H9 (cell line): ENCODE data around the gene SLC7A6. TPM values are rescaled to one million over a fixed set of nuclear protein-coding genes. Genes with fewer than 3 reads are reported as not detected.

Experiments used
- DNase-seq: peaks from one replicate; pipeline ENCODE4 v3.0.0-alpha.2; 2017
- H2AFZ ChIP-seq: one replicate; pipeline ENCODE4 v1.6.1; 2013; ENCODE audit warnings: mild to moderate bottlenecking, low read length, control low read depth, moderate library complexity
- H2AK5ac ChIP-seq: 2 replicates; pipeline ENCODE4 v1.6.1; 2013; ENCODE audit warnings: low read length, control low read depth, mixed read lengths; ENCODE audit not compliant: insufficient read length
- H2BK120ac ChIP-seq: one replicate; pipeline ENCODE4 v1.6.1; 2013; ENCODE audit warnings: low read depth, mild to moderate bottlenecking, low read length, control low read depth, inconsistent platforms; ENCODE audit not compliant: poor library complexity, severe bottlenecking
- H2BK12ac ChIP-seq: 2 replicates; pipeline ENCODE4 v1.6.1; 2013; ENCODE audit warnings: low read length, control low read depth, mixed read lengths, low read depth; ENCODE audit not compliant: insufficient read length
- H2BK15ac ChIP-seq: 2 replicates; pipeline ENCODE4 v1.6.1; 2013; ENCODE audit warnings: low read depth, low read length, control low read depth
- H2BK20ac ChIP-seq: one replicate; pipeline ENCODE4 v1.6.1; 2013; ENCODE audit warnings: low read depth, mild to moderate bottlenecking, low read length, control low read depth, inconsistent platforms; ENCODE audit not compliant: poor library complexity, severe bottlenecking
- H2BK5ac ChIP-seq: 2 replicates; pipeline ENCODE4 v1.6.1; 2013; ENCODE audit warnings: low read length, control low read depth, mixed read lengths; ENCODE audit not compliant: insufficient read length
- H3K14ac ChIP-seq: 2 replicates; pipeline ENCODE4 v1.6.1; 2013; ENCODE audit warnings: low read length, control low read depth; ENCODE audit not compliant: insufficient read depth
- H3K18ac ChIP-seq: 2 replicates; pipeline ENCODE4 v1.6.1; 2013; ENCODE audit warnings: low read depth, mild to moderate bottlenecking, mixed read lengths, low read length, control low read depth; ENCODE audit not compliant: insufficient read length
- H3K23ac ChIP-seq: 2 replicates; pipeline ENCODE4 v1.6.1; 2013; ENCODE audit warnings: low read length, control low read depth, mixed read lengths, low read depth; ENCODE audit not compliant: insufficient read length
- H3K23me2 ChIP-seq: 2 replicates; pipeline ENCODE4 v1.6.1; 2013; ENCODE audit warnings: low read depth, mild to moderate bottlenecking, mixed read lengths, low read length, control low read depth; ENCODE audit not compliant: insufficient read length, poor library complexity, severe bottlenecking
- H3K27ac ChIP-seq: 2 replicates; pipeline ENCODE4 v1.5.1; 2013; ENCODE audit warnings: low read length, control low read depth, mixed read lengths, low read depth; ENCODE audit not compliant: insufficient read length
- H3K27me3 ChIP-seq: 2 replicates; pipeline ENCODE4 v1.6.1; 2013; ENCODE audit warnings: low read length, control low read depth, inconsistent platforms; ENCODE audit not compliant: insufficient read depth
- H3K4ac ChIP-seq: 2 replicates; pipeline ENCODE4 v1.6.1; 2013; ENCODE audit warnings: low read depth, mild to moderate bottlenecking, control low read depth, inconsistent platforms, low read length, moderate library complexity
- H3K4me1 ChIP-seq: 2 replicates; pipeline ENCODE4 v1.6.1; 2013; ENCODE audit warnings: low read length, control low read depth, inconsistent platforms; ENCODE audit not compliant: insufficient read depth
- H3K4me2 ChIP-seq: 2 replicates; pipeline ENCODE4 v1.6.1; 2013; ENCODE audit warnings: low read length, control low read depth, mixed read lengths; ENCODE audit not compliant: insufficient read length, insufficient read depth
- H3K56ac ChIP-seq: 2 replicates; pipeline ENCODE4 v1.6.1; 2013; ENCODE audit warnings: low read depth, mild to moderate bottlenecking, mixed read lengths, low read length, control low read depth; ENCODE audit not compliant: insufficient read length
- H3K79me1 ChIP-seq: 2 replicates; pipeline ENCODE4 v1.6.1; 2013; ENCODE audit warnings: low read depth, mild to moderate bottlenecking, moderate library complexity, low read length, control low read depth, inconsistent platforms; ENCODE audit not compliant: insufficient read depth, poor library complexity, severe bottlenecking
- H3K79me2 ChIP-seq: 2 replicates; pipeline ENCODE4 v1.6.1; 2013; ENCODE audit warnings: low read length, control low read depth, inconsistent platforms; ENCODE audit not compliant: insufficient read depth
- H3K9ac ChIP-seq: 2 replicates; pipeline ENCODE4 v1.6.1; 2013; ENCODE audit warnings: low read length, control low read depth, mixed read lengths; ENCODE audit not compliant: insufficient read length; ENCODE audit errors: extremely low read depth
- H3K9me3 ChIP-seq: one replicate; pipeline ENCODE4 v1.6.1; 2013; ENCODE audit warnings: low read depth, low read length, inconsistent platforms; ENCODE audit not compliant: control insufficient read depth
- H3T11ph ChIP-seq: one replicate; pipeline ENCODE4 v1.6.1; 2013; ENCODE audit warnings: mild to moderate bottlenecking, low read length, control low read depth, inconsistent platforms
- H4K20me1 ChIP-seq: one replicate; pipeline ENCODE4 v1.6.1; 2013; ENCODE audit not compliant: control insufficient read depth, insufficient read length, insufficient read depth
- H4K5ac ChIP-seq: 2 replicates; pipeline ENCODE4 v1.6.1; 2013; ENCODE audit warnings: low read depth, mild to moderate bottlenecking, mixed read lengths, low read length, control low read depth; ENCODE audit not compliant: insufficient read length
- H4K8ac ChIP-seq: replicated peaks from 2 replicates; pipeline ENCODE4 v1.6.1; 2013; ENCODE audit warnings: low read length, control low read depth, mixed read lengths, low read depth; ENCODE audit not compliant: insufficient read length
- H4K91ac ChIP-seq: 2 replicates; pipeline ENCODE4 v1.6.1; 2013; ENCODE audit warnings: low read depth, mild to moderate bottlenecking, moderate library complexity, mixed read lengths, low read length, control low read depth; ENCODE audit not compliant: insufficient read length
- H3K27ac Mint-ChIP-seq, 3 experiments: 2 replicates in 2 of 3; 3 replicates in 1 of 3; pipeline ENCODE4 v1.8.0; 2020 to 2021; ENCODE audit warnings: mixed read lengths in 3 of 3, mild to moderate bottlenecking in 1 of 3, moderate library complexity in 1 of 3
- H3K27me3 Mint-ChIP-seq: 2 replicates; pipeline ENCODE4 v1.8.0; 2021; ENCODE audit warnings: low read depth, mild to moderate bottlenecking, moderate library complexity, mixed read lengths
- H3K36me3 Mint-ChIP-seq, 3 experiments: 2 replicates in 2 of 3; 3 replicates in 1 of 3; pipeline ENCODE4 v1.8.0; 2020 to 2021; ENCODE audit warnings: low read depth in 3 of 3, mixed read lengths in 3 of 3; ENCODE audit not compliant: insufficient read depth in 1 of 3
- H3K4me1 Mint-ChIP-seq, 2 experiments: 2 replicates each; pipeline ENCODE4 v1.8.0; 2020; ENCODE audit warnings: mixed read lengths in 2 of 2
- H3K4me3 Mint-ChIP-seq, 2 experiments: 2 replicates in 1 of 2; 3 replicates in 1 of 2; pipeline ENCODE4 v1.8.0; 2020 to 2021; ENCODE audit warnings: mild to moderate bottlenecking in 2 of 2, mixed read lengths in 2 of 2, moderate library complexity in 1 of 2
- H3K9me3 Mint-ChIP-seq, 2 experiments: 2 replicates in 1 of 2; 3 replicates in 1 of 2; pipeline ENCODE4 v1.8.0; 2020; ENCODE audit warnings: mild to moderate bottlenecking in 2 of 2, mixed read lengths in 2 of 2, moderate library complexity in 1 of 2
- WGBS: extraction: QIAGEN DNeasy Blood & Tissue Kit; methylation state at CpG from one replicate; pipeline ENCODE4 v1.1.7; 2013; ENCODE audit warnings: missing lambda C conversion rate, low lambda C conversion rate, mixed read lengths; ENCODE audit not compliant: insufficient read length; ENCODE audit errors: extremely low coverage; 5-methylcytosine and 5-hydroxymethylcytosine counted together
- total RNA-seq: library from RNA; stranded (reverse); gene quantifications from 2 replicates; pipeline ENCODE4 v1.2.1, GENCODE V29; 2021
- TF ChIP-seq, protein P1 (sequence below): fragments of 200-600 bp; sonication (generic); conservative IDR thresholded peaks from 3 replicates; pipeline ENCODE4 v1.8.0; 2021; ENCODE audit warnings: antibody characterized with exemption, mild to moderate bottlenecking

Gene SLC7A6
- total RNA-seq, 1 experiment from 2014 or later, result 21.1 TPM

DNA sequence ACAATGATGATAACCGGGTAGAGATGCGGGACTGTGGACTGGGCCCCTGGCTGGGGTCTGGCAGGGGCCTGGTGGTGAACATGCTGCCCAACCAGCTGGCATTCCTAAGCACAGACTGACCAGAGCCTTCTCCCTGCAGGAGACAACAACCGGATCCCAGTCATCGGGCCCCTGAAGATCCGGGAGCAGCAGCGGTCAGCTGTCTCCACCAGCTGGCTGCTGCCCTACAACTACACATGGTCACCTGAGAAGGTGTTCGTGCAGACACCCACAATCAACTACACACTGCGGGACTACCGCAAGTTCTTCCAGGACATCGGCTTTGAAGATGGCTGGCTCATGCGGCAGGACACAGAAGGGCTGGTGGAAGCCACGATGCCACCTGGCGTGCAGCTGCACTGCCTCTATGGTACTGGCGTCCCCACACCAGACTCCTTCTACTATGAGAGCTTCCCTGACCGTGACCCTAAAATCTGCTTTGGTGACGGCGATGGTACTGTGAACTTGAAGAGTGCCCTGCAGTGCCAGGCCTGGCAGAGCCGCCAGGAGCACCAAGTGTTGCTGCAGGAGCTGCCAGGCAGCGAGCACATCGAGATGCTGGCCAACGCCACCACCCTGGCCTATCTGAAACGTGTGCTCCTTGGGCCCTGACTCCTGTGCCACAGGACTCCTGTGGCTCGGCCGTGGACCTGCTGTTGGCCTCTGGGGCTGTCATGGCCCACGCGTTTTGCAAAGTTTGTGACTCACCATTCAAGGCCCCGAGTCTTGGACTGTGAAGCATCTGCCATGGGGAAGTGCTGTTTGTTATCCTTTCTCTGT lies 5.1 kb upstream of the SLC7A6 start:
- H3K27ac ChIP-seq, result no peak overlapping the region
- H3K79me2 ChIP-seq, result no peaks in the 10 kb centered on the region
- no peaks in the 10 kb centered on the region for H3K27me3 ChIP-seq
- no peak overlapping the region for H2BK12ac ChIP-seq
- no peak overlapping the region for H3K4me3 Mint-ChIP-seq
- no peak overlapping the region for H3K14ac ChIP-seq
- H3K79me1 ChIP-seq, result no peaks in the 10 kb centered on the region
- no CpG with 5 or more reads among the region's 27 CpGs for WGBS
- no peak overlapping the region for H2BK20ac ChIP-seq
- no peak overlapping the region for H2BK15ac ChIP-seq
- H3K18ac ChIP-seq, result no peak overlapping the region
- DNase-seq, result no peak
- H4K91ac ChIP-seq, result no peak overlapping the region
- H3K56ac ChIP-seq, result no peak overlapping the region
- H3K23ac ChIP-seq, result no peak overlapping the region
- no peak overlapping the region for H4K8ac ChIP-seq
- no peak overlapping the region for H2BK120ac ChIP-seq
- no peak overlapping the region for H3T11ph ChIP-seq
- no peak overlapping the region for H3K4ac ChIP-seq
- H4K5ac ChIP-seq, result no peak overlapping the region
- no peak overlapping the region for H3K9ac ChIP-seq
- no peaks in the 10 kb centered on the region for H3K4me1 ChIP-seq
- H3K4me2 ChIP-seq, result no peak overlapping the region
- H4K20me1 ChIP-seq, result no peaks in the 10 kb centered on the region
- H3K9me3 Mint-ChIP-seq, result no peaks in the 10 kb centered on the region
- TF ChIP-seq, protein P1, sequence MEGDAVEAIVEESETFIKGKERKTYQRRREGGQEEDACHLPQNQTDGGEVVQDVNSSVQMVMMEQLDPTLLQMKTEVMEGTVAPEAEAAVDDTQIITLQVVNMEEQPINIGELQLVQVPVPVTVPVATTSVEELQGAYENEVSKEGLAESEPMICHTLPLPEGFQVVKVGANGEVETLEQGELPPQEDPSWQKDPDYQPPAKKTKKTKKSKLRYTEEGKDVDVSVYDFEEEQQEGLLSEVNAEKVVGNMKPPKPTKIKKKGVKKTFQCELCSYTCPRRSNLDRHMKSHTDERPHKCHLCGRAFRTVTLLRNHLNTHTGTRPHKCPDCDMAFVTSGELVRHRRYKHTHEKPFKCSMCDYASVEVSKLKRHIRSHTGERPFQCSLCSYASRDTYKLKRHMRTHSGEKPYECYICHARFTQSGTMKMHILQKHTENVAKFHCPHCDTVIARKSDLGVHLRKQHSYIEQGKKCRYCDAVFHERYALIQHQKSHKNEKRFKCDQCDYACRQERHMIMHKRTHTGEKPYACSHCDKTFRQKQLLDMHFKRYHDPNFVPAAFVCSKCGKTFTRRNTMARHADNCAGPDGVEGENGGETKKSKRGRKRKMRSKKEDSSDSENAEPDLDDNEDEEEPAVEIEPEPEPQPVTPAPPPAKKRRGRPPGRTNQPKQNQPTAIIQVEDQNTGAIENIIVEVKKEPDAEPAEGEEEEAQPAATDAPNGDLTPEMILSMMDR, result no peak
- H2BK5ac ChIP-seq, result no peak overlapping the region
- peaks cover 0 to 8% (median 2%) of the 10 kb centered on the region in 3 experiments; a peak in 4 of 7 replicates for H3K36me3 Mint-ChIP-seq
- H2AFZ ChIP-seq, result no peak overlapping the region
- no peak overlapping the region for H2AK5ac ChIP-seq
- H3K9me3 ChIP-seq, result no peaks in the 10 kb centered on the region
- peaks cover 5% of the 10 kb centered on the region for H3K27me3 Mint-ChIP-seq
- H3K27ac Mint-ChIP-seq, result no peak overlapping the region
- H3K4me1 Mint-ChIP-seq, result 0 out of 4 replicates have a peak, but pooled peaks cover 0 to 3% of the 10 kb centered on the region in 2 experiments
- H3K23me2 ChIP-seq, result no peaks in the 10 kb centered on the region
